Activated naive CD8-positive, alpha-beta T cell treated with anti-CD3 and anti-CD28 coated beads, Interleukin-2, amount 50 U/mL, for 24 hours (primary cell): ENCODE data around the gene MACROD2.
A peak's percentile ranks its signal among the peaks of the same experiment; 100 is the strongest.

Experiments
- ATAC-seq: fragments of 150-1000 bp; cut with Tn5 transposase; one replicate; pipeline ENCODE4 v1.10.0; 2021
- DNase-seq: peaks from one replicate; pipeline ENCODE4 v3.0.0; 2021
- H3K27ac Mint-ChIP-seq: one replicate; pipeline ENCODE4 v1.8.0; 2021; ENCODE audit warnings: mild to moderate bottlenecking, mixed read lengths
- H3K27me3 Mint-ChIP-seq: one replicate; pipeline ENCODE4 v1.8.0; 2021; ENCODE audit warnings: mixed read lengths
- H3K36me3 Mint-ChIP-seq: one replicate; pipeline ENCODE4 v1.8.0; 2021; ENCODE audit warnings: low read depth, mixed read lengths
- H3K4me1 Mint-ChIP-seq: one replicate; pipeline ENCODE4 v1.8.0; 2021; ENCODE audit warnings: mixed read lengths
- H3K4me3 Mint-ChIP-seq: one replicate; pipeline ENCODE4 v1.8.0; 2021; ENCODE audit warnings: mild to moderate bottlenecking, moderate library complexity, mixed read lengths
- H3K9me3 Mint-ChIP-seq: one replicate; pipeline ENCODE4 v1.8.0; 2021; ENCODE audit warnings: mixed read lengths

MACROD2 gene

GRCh38 chr20:16042731-16043130 is 2047.4 kb downstream of the MACROD2 start:
- no peak for DNase-seq
- Mint-ChIP-seq H3K4me1 (peaks cover 5% of the 10 kb centered on the region), H3K27ac (no peak overlapping the region), H3K36me3 (no peaks in the 10 kb centered on the region), H3K27me3 (no peaks in the 10 kb centered on the region), H3K4me3 (no peak overlapping the region), H3K9me3 (no peaks in the 10 kb centered on the region)
- ATAC-seq = no peak

- H3K9me3 Mint-ChIP-seq = no peaks in the 10 kb centered on the region
- ATAC-seq (no peak), DNase-seq (no peak)
- peak overlapping the region; percentile 52 for H3K27ac Mint-ChIP-seq
- H3K4me1 Mint-ChIP-seq = peaks cover 5% of the 10 kb centered on the region
- H3K4me3 Mint-ChIP-seq = no peak overlapping the region
- no peaks in the 10 kb centered on the region for H3K36me3 Mint-ChIP-seq
- H3K27me3 Mint-ChIP-seq = no peaks in the 10 kb centered on the region
These were observed 2048.6 kb downstream of the MACROD2 start for GRCh38 chr20:16043931-16044330.

- H3K27me3 Mint-ChIP-seq = no peaks in the 10 kb centered on the region
- no peaks in the 10 kb centered on the region for H3K9me3 Mint-ChIP-seq
- no peak overlapping the region for H3K4me3 Mint-ChIP-seq
These were observed 2053.6 kb downstream of the MACROD2 start for GRCh38 chr20:16048876-16049275.

DNA sequence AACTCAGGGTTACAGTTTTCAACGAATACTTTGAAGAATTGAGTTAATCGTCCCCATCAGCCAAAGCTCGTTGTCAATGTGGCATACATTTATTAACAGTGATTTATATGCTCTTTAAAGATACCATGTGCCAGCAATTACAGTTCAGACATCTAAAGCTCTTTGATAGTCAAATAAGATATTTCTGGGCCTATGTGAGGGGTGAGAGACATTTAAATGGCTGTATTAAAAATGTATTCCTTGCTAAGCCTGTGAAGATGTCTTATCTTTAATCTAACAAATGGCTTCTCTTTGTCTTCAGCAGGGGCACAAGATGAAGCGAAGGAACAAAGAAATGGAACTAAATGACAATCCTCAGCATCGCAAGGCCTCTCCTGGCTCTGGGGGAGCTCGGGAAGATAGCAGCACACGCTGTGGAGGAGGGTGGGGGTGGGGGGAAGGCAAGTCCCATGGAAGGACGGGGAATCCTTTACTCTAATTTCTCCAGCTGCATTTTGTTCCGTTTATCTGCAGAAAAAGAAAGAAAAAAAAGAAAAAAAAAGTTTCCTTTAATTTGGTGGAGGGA is 2054.3 kb downstream of the MACROD2 start:
- Mint-ChIP-seq H3K27ac (no peak overlapping the region), H3K27me3 (no peaks in the 10 kb centered on the region), H3K9me3 (no peaks in the 10 kb centered on the region), H3K4me3 (no peak overlapping the region), H3K4me1 (no peaks in the 10 kb centered on the region), H3K36me3 (no peaks in the 10 kb centered on the region)
- DNase-seq (no peak), ATAC-seq (no peak)

More at GRCh38 chr20:16048876-16049275, 2053.6 kb downstream of the MACROD2 start:
- Mint-ChIP-seq H3K4me1 (no peaks in the 10 kb centered on the region), H3K27ac (no peak overlapping the region), H3K36me3 (no peaks in the 10 kb centered on the region)
- ATAC-seq = no peak
- no peak for DNase-seq

DNA sequence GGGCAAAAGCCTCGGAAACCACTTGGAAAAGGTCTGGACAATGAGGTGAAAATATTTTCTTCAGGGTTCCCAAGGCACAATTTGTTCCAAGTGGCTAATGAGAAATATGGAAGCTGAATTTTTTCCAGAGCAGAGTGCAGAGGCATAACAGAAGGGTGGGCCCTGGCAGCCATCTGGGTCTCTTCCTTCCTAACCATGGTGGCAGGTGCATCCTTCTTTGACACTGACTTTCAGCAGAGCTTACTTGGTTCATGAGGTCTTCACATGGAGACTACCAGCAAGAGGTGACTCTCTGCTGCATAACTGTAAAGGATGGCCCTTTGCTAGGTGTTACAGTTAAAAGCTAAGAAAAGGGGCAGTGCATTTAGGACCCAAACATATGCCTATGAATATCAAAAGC is 2055.1 kb downstream of the MACROD2 start:
- Mint-ChIP-seq H3K9me3 (peaks cover 4% of the 10 kb centered on the region), H3K36me3 (no peaks in the 10 kb centered on the region), H3K4me3 (no peak overlapping the region), H3K27me3 (no peaks in the 10 kb centered on the region), H3K4me1 (no peaks in the 10 kb centered on the region), H3K27ac (no peak overlapping the region)
- ATAC-seq (no peak), DNase-seq (no peak)

GRCh38 chr20:16051968-16052367 is 2056.7 kb downstream of the MACROD2 start:
- H3K4me1 Mint-ChIP-seq = no peaks in the 10 kb centered on the region
- H3K27ac Mint-ChIP-seq = no peak overlapping the region
- no peaks in the 10 kb centered on the region for H3K36me3 Mint-ChIP-seq

DNA sequence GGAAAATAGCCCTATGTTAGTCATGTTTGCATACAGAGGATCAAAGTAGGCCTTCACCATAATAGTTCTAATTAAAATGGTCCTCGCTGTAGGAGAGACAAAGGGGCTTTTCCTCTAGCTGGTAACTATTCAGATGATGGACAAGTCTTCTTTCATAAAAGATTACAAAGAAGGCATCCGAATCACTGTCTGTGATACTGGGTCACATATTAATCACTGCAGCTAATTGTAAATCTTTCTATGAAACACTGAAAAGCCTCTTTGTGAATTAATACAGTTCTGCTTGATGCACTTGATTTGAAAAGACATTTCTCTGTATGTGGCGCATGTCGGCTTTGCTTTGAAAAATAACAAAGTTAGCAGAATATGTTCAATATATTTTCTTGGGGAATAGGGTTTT is 2057.1 kb downstream of the MACROD2 start:
- ATAC-seq (no peak), DNase-seq (no peak)
- H3K36me3 Mint-ChIP-seq = no peaks in the 10 kb centered on the region
- H3K9me3 Mint-ChIP-seq = peaks cover 4% of the 10 kb centered on the region
- H3K27ac Mint-ChIP-seq = no peak overlapping the region
- no peak overlapping the region for H3K4me3 Mint-ChIP-seq
- no peaks in the 10 kb centered on the region for H3K4me1 Mint-ChIP-seq
- no peaks in the 10 kb centered on the region for H3K27me3 Mint-ChIP-seq

More at GRCh38 chr20:16051968-16052367, 2056.7 kb downstream of the MACROD2 start:
- ATAC-seq = no peak
- H3K9me3 Mint-ChIP-seq = peaks cover 4% of the 10 kb centered on the region
- no peaks in the 10 kb centered on the region for H3K27me3 Mint-ChIP-seq
- H3K4me3 Mint-ChIP-seq = no peak overlapping the region
- DNase-seq = no peak

DNA sequence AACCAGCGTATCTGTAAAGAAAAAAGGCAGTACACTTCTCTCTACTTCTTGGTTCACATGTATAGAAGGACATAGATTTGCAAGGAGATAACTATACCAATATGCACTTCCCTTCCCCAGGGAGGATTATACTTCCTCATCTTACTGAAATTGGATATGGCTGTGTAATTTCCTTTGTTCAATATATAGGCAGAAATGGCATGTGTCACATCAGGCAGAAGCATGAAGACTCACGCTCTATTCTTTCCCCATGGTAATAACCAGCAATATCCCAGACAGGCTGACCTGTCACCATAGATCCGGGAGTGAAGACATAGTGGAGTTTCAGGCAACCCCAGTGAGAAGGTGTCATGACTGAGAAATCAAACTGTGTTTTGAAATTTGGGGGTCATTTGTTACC is 2059.7 kb downstream of the MACROD2 start:
- no peak for ATAC-seq
- H3K36me3 Mint-ChIP-seq = no peaks in the 10 kb centered on the region
- H3K27me3 Mint-ChIP-seq = no peaks in the 10 kb centered on the region
- H3K9me3 Mint-ChIP-seq = peaks cover 8% of the 10 kb centered on the region
- no peaks in the 10 kb centered on the region for H3K4me1 Mint-ChIP-seq
- no peak for DNase-seq
- H3K4me3 Mint-ChIP-seq = no peak overlapping the region
- H3K27ac Mint-ChIP-seq = no peak overlapping the region

- no peaks in the 10 kb centered on the region for H3K4me1 Mint-ChIP-seq
- no peaks in the 10 kb centered on the region for H3K27me3 Mint-ChIP-seq
- no peaks in the 10 kb centered on the region for H3K36me3 Mint-ChIP-seq
- peaks cover 8% of the 10 kb centered on the region for H3K9me3 Mint-ChIP-seq
- DNase-seq (no peak), ATAC-seq (no peak)
- H3K4me3 Mint-ChIP-seq = no peak overlapping the region
- no peak overlapping the region for H3K27ac Mint-ChIP-seq
These were observed 2062.3 kb downstream of the MACROD2 start for GRCh38 chr20:16057651-16058050.

GRCh38 chr20:16058268-16058667 is 2063.0 kb downstream of the MACROD2 start:
- no peak for ATAC-seq

DNA sequence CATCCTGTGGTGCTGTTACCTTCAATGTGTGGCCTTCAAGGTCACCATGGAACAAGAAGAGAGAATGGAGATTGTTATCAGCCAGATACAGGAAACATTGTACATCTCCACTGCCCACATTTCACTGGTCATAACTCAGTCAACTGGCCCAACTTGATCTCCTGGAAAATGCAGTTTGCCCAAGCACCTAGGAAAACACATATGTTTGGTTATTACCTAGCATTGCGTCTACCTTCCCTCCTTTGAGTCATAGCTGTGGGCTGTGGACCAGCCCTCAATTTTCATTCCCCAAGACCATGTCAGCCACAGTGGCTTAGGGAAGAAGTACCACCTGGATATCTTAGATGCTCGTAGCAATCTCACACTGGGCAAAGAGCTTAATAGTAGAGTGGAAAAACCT is 2064.5 kb downstream of the MACROD2 start:
- Mint-ChIP-seq H3K36me3 (no peaks in the 10 kb centered on the region), H3K27ac (no peak overlapping the region), H3K4me3 (no peak overlapping the region), H3K9me3 (peaks cover 7% of the 10 kb centered on the region), H3K4me1 (no peaks in the 10 kb centered on the region), H3K27me3 (no peaks in the 10 kb centered on the region)
- ATAC-seq (no peak), DNase-seq (no peak)

More at GRCh38 chr20:16058268-16058667, 2063.0 kb downstream of the MACROD2 start:
- no peaks in the 10 kb centered on the region for H3K27me3 Mint-ChIP-seq
- DNase-seq = no peak
- H3K27ac Mint-ChIP-seq = no peak overlapping the region
- H3K4me1 Mint-ChIP-seq = no peaks in the 10 kb centered on the region
- no peaks in the 10 kb centered on the region for H3K36me3 Mint-ChIP-seq
- H3K9me3 Mint-ChIP-seq = peaks cover 8% of the 10 kb centered on the region
- H3K4me3 Mint-ChIP-seq = no peak overlapping the region

- Mint-ChIP-seq H3K27ac (no peak overlapping the region), H3K4me1 (no peaks in the 10 kb centered on the region), H3K27me3 (no peaks in the 10 kb centered on the region), H3K36me3 (no peaks in the 10 kb centered on the region), H3K9me3 (peaks cover 4% of the 10 kb centered on the region), H3K4me3 (no peak overlapping the region)
- DNase-seq (no peak), ATAC-seq (no peak)
These were observed 2066.0 kb downstream of the MACROD2 start for GRCh38 chr20:16061351-16061750.

- Mint-ChIP-seq H3K4me1 (no peaks in the 10 kb centered on the region), H3K27me3 (no peaks in the 10 kb centered on the region), H3K9me3 (peaks cover 7% of the 10 kb centered on the region), H3K36me3 (peaks cover 1% of the 10 kb centered on the region), H3K27ac (no peak overlapping the region), H3K4me3 (no peak overlapping the region)
- DNase-seq (no peak), ATAC-seq (no peak)
These were observed 2067.6 kb downstream of the MACROD2 start for GRCh38 chr20:16062661-16063581.

GRCh38 chr20:16063881-16064280 is 2068.6 kb downstream of the MACROD2 start:
- DNase-seq (no peak), ATAC-seq (no peak)
- Mint-ChIP-seq H3K27ac (no peak overlapping the region), H3K4me3 (no peak overlapping the region), H3K4me1 (no peaks in the 10 kb centered on the region), H3K36me3 (peaks cover 1% of the 10 kb centered on the region), H3K9me3 (peaks cover 9% of the 10 kb centered on the region), H3K27me3 (no peaks in the 10 kb centered on the region)

DNA sequence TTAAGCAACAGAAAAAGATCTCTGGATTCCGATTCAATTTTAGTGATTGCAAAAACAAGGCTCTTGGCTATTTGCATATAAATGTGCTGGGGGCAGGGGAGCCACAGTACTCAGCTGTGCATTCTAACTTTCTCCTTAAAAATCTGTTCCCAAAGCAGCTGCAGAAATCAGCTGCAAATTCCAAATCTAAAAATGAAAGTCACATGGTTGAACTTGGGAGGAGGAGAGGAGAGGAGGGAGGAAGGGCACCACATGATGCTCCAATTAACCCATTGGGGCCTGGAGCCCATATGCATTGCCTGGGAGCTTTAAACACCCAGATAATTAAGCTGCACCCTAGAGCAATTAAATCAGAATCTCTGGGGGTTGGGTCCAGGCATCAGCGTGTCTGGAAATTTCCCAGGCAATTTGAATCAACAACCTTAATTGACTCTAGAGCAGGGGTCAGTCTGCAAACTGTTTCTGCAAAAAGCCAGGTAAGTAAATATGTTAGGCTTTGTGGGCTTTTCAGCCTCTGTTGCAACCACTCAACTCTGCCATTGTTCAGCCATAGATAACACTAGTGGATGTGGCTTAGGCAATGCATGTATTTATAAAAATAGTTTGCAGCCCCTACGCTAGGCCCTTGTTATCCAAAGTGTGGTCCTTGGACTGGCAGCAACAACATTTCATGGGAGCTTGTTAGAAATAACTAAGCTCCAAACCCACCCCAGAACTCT is 2069.8 kb downstream of the MACROD2 start:
- Mint-ChIP-seq H3K4me1 (peaks cover 4% of the 10 kb centered on the region), H3K27ac (no peak overlapping the region)
- no peak for DNase-seq

More for the DNA sequence above, 2069.8 kb downstream of the MACROD2 start:
- no peaks in the 10 kb centered on the region for H3K27me3 Mint-ChIP-seq
- no peak for ATAC-seq
- H3K9me3 Mint-ChIP-seq = peaks cover 16% of the 10 kb centered on the region
- peaks cover 1% of the 10 kb centered on the region for H3K36me3 Mint-ChIP-seq
- no peak overlapping the region for H3K4me3 Mint-ChIP-seq
